GM19025 (cell line): ENCODE measurements around the gene PLA2G4B.

ENCODE experiments used
- ATAC-seq: cut with Tn5 transposase; IDR thresholded peaks from one replicate; pipeline ENCODE4 v1.9.1; 2021; ENCODE audit warnings: mild to moderate bottlenecking, low read depth, moderate library complexity; ENCODE audit not compliant: unreplicated experiment

The PLA2G4B gene, protein sequence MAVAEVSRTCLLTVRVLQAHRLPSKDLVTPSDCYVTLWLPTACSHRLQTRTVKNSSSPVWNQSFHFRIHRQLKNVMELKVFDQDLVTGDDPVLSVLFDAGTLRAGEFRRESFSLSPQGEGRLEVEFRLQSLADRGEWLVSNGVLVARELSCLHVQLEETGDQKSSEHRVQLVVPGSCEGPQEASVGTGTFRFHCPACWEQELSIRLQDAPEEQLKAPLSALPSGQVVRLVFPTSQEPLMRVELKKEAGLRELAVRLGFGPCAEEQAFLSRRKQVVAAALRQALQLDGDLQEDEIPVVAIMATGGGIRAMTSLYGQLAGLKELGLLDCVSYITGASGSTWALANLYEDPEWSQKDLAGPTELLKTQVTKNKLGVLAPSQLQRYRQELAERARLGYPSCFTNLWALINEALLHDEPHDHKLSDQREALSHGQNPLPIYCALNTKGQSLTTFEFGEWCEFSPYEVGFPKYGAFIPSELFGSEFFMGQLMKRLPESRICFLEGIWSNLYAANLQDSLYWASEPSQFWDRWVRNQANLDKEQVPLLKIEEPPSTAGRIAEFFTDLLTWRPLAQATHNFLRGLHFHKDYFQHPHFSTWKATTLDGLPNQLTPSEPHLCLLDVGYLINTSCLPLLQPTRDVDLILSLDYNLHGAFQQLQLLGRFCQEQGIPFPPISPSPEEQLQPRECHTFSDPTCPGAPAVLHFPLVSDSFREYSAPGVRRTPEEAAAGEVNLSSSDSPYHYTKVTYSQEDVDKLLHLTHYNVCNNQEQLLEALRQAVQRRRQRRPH

DNA sequence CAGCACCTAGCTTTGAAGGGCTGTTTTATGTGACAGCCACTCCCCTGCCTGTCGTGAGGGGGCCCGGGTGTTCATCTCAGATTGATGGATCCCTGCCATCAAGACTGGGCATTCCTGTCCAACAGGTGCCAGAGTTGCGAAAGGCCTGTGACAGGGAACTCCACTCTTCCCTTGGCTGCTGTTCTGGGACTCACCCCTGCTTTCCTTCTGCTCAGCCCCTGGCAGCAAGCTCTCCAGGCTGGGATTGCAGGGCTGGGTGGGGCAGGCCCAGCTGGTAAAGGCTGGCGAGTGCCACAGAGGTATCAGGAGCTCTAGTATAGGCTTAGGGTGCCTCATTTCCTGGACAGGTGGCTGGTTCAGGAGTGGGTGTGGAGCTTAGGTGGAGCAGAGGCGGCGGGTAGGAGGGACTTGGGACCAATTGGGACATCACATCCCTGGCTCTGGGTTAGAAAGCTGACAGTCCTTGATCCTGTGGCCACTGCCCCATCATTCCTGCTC, at the start of gene PLA2G4B:
Gene PLA2G4B (plus strand): TSS at position 448 of the 498 bp plus-strand sequence. CDS start 67 bp downstream, outside the sequence.
- no peak for ATAC-seq

DNA sequence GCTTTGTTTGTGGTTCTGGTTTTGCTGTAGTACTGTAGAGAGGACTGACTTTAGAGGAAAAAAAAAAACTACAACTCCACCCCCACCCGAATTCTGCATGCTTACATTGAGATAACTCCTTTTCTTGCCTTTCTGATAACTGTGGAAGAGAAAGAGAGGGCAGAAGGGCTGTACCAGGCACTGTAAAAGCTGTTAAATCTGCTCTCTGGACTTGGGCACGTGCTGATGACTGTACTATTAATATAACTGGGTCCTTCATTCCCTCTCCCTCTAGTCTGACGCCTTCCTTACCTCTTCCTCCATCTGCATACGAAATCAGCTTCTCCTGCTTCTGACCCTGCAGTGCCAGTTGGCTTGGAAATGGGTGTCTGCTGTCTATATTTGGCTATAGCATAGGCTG, 49.4 kb upstream of the PLA2G4B start:
- ATAC-seq = no peak

DNA sequence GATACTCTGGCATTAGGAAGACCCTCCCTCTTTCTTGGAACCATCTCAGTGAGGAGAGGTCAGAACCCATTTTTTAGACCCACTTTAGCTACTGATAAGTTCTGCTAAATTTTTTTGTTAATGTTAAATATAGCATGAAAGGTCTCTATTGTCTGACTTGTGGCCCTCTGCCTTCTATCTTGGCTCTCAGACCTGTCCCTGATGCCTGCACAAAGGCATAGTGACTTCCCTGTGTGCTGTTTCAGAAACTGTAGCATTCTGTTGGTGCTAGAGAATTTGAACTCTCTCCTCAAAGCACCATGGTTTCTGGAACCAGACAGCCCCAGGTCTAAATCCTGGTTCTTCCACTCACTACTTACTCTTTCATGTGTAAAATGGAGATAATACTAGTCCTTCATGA, 49.0 kb upstream of the PLA2G4B start:
- ATAC-seq = no peak

DNA sequence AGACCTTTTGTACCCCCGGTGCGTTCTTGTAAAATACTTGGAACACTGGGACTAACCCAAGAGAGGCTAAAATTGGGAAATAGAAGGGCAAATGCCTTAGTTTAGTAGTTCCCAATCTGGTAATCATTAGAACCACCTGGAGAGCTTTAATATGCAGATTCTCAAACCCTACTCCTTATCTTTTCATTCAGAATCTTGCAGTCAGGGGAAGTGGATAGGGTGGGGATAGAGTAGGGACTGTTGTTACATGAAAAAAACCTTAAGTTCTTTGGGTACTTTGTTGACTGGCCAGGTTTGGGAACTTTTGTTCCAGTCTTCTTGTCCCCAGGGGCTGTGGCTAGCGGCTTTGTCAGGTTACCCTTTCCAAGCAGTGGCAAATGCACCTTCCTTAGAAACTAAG, 48.5 kb upstream of the PLA2G4B start:
- no peak for ATAC-seq

DNA sequence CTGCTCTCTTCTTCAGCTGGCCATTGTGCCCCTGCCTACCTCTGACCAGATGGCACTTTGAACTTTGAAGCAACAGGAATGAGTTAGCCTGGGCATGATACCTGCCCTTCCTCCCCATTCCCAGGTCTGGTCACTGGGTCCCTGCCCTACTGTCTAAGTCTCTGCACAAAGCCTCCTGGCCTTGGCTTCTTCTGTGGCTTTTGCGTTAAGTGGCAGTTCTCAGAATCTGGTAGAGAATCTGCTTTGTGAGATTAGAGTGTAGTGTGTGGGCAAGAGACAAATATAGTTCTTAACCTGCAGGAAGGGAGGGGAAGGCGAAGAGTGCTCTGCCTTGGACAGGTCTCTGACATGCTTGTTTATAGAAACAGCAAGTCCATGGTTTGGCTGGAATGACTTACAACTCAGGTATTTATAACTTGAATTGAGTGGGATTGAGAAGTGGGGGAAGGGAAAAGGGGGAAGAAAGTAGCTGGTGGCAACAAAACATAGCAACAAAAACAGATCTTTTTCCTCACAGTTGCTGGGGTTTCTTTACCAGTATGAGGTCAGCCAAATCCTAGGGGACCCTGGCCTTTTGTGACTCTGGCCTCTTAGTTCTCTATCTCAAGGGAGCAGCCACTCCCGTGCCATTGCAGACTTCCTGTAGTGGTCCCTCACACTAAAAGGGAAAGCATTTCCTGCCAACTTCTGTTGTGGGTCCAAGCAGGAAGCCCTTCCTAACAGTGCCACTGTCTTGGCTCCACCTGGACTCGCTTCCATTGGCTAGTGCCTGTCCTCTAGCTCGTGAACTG, 47.7 kb upstream of the PLA2G4B start:
- no peak for ATAC-seq

DNA sequence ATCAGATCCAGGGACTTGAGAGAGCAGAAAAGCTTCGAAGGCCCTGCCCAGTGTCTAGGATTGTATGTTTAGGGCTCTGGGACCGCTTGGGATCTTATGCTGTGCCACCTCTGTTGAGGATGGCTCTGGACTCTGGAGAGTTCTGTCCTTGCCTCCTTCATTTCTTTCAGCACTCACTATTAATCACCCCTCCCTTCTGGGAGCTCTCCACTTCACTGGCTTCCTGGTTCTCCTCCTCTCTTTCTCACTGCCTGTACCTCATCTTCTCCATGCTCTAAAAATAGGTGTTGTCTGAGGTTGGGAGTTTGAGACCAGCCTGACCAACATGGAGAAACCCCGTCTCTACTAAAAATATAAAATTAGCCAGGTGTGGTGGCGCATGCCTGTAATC, 47.1 kb upstream of the PLA2G4B start:
- no peak for ATAC-seq

DNA sequence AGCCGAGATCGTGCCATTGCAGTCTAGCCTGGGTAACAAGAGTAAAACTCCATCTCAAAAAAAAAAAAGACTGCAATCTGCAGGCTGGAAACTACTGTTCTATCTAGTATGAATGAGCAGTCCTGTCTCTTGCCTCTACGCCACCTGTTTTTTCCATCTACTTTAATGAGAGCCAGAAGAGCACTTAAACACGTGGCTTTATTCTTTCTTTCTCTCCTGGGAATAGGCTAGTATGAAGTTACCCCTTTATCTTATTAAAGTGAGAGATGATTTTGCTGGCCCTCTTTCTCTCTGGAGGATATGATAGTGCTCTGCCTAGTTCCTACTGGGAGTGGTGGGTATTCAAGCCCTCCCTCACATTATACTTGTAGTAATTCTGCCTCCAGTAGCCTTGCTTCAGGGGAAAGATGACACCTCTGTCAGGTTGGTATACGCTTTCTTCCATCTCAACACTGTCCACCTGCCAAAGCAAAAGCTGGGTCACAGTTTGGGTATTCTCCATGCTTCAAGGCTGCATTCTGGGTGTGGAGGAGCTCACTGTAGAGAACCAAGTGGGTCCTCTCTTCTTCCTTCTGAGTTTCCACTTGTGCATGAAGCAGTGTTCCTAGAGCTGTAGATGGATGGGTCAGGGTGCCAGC, 46.5 kb upstream of the PLA2G4B start:
- ATAC-seq = no peak

DNA sequence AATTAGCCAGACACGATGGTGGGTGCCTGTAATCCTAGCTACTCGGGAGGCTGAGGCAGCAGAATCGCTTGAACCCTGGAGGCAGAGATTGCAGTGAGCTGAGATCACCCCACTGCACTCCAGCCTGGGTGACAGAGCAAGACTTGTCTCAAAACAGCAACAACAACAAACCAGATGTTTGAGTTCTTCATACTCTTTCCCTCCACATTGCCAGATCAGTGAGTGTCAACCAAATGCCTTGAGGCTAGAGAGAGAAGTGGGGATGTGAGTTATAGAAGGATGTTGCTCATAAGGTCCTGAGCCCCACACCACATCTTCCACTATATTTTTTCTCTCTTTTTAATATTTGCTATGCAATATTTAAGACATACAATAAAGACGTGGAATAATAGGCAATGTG, 44.6 kb upstream of the PLA2G4B start:
- ATAC-seq = no peak

DNA sequence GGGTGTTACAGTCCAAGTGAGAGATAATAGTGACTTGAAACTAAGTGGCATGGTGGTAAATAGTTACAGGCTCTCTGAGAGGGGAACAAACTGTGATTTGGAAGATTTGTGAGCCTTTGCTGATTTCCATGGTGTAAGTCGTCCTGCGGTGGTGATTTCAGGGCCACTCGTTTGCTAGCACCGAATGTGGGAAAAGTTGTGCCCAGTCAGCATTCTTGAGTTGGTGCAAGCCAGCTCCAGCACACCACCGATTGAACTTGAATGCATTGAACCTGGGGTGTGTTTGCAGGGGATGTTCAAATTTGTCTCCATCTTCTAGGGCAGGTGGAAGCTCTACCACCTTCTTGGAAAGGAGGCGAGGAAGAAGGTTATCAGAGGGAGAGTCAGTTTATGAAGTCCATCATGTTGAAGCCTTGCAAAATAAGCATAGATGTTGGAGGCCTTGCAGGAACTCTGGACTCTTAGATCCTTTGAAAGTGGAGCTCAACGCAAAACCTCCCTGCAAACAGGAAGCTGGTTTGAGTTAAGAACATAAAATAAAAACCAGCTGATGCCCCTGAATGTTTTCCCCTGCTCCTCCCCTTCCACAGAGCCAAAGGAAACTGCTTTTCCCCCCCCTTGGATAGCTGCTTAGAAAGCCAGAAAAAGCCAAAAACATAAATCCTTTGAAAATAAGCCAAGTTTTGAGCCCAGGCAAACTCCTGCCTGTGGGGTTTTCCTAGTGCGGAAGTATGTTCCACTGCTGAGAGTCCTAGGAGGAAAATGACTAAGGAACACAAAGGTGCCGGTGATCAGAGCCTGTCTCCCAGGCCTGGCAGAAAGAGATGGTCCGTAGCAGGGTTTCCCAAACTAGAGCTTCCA, 42.4 kb upstream of the PLA2G4B start:
- ATAC-seq = no peak

DNA sequence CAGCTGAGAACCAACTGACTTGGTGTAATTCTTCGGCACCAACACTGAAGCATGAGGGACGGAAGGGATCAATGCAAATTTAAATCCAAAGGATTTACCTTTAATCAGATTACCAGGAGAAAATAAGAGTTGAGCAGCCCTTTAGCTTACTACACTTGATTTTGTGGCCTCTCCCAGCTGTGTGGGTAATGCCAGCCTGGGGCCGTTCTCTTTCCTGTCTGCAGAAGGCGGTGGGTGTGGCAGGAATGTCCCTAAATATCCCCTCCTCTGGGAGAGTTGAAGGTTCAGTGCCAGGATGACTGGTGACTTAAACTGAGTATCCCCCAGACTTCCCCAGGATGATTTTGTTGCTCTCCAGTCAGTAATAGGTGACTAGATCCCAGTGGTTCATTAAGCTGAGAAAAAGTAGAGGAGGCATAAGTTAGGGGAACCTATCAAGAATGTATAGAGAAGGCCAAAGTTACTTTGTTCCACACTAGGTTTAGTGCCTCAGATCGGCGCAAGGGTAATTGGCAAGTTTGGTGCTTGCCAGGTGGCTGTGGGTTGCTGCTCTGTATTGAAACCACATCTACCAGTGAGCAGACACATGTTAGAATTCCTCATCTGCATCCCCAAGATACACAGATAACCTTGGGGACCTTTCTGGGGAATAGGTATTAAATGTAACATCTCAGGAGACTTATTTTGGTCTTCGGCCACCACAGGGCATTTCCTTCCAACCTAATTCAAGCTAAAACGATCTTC, 41.3 kb upstream of the PLA2G4B start:
- no peak for ATAC-seq

DNA sequence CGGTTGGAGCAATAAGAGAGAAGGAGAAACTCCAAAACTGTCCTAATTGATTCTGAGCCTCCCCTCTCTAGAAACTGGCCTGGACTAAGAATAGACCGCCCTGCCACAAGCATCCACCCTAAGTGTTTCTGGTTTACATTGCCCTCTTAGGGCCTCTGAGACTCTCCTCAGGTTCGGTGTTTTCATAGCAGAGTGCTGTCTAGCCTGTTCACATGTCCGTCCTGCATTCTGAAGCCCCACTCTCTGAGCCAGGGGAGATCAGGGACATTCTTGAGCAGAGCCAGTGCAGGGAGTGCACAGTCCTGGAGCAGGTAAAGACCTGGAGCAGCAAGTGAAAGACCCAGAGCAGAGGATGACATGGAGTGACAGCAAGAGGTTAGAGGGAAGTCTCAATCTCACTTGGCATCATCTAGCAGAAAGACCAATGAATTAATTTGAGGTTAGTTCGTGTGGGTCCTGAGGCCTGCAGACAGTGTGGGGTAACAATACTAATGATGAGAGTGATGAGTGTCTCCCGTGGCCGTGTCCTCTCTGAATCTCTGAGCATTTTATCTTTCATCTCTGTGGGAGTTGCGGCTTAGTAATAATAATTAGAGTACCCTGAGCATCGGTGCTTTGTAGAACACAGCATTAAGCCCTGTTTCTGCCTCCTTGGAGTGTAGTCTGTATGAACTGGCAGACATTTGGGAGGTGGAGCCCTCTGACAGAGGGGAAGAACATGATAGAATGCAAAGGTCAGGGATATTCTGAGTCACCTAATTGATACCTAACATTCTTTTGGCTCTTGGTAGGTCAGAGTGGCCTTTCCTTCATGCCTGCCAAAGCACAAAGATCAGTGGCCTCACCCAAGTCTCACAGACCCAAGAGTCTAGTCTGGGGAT, 39.8 kb upstream of the PLA2G4B start:
- ATAC-seq = no peak

DNA sequence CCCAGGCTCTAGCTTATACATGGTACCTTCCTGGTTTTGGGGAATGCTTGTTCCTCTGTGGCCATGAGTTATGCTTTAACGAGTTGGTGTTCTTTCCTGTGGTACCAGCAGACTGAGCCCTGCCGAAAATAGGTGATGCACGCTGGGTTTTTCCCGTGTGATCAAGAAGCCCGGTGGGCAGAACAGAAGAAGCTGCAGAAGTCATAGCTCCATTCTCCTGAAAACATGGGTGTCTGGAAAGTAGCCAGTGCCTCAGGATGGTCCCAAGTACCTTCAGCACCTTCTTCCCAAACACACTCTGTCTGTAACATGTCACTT, 39.2 kb upstream of the PLA2G4B start:
- no peak for ATAC-seq

DNA sequence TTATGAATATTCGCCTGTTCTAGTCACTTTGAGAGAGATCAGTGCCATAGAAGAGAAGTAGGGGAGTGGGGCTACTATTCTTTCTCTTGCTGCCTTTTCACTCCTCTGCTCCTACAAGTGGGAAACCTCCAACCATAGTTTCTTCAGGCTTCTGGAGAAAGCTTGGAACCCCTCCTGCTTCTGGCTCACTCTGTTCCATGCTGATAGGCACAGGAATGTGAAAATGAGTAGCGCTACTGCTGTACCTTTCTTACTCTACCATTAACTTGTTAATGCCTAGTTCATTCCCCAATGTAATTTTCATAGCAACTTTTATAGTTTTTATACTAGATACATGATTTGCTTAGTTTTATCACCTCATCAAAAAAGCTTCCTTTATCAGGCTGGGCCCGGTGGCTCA, 37.5 kb upstream of the PLA2G4B start:
- ATAC-seq = no peak

DNA sequence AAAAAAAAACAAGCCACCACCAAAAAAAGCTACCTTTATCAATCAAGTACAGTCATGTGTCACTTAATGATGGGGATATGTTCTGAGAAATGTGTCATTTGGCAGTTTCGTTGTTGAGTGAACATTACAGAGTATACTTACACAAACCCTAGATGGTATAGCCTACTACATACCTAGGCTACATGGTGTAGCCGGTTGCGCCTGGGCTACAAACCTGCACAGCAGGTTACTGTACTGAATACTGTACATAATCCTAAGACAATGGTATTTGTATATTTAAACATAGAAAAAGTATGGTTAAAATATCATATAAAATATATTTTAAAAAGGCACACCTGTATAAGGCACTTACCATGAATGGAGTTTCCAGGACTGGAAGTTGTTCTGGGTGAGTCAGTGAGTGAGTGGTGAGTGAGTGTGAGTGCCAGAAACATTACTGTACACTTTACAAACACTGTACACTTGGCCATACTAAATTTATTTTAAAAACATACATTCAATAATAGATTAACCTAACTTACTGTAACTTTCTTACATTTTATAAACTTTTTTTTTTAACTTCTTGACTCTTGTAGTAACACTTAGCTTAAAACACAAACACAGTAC, 36.7 kb upstream of the PLA2G4B start:
- ATAC-seq = no peak

DNA sequence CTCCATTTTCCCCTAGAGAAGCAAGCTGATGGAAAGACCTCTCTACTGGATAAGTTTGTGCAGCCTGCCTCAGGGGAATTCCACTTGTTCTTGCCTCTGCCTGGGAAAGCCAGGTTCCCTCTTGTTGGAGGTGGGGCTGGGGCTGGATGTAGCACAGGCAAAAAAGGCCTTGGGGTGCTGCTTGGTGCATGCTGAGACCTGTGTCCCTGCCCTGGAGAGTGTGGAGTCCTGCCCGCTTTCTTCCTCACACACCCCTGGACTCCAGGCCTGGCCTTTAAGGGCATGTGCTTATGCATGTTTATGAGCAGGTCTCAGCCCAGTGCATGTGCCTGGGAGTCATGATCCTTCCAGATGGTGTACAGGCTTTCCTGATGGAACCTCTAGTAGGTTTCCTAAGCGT, 34.3 kb upstream of the PLA2G4B start:
- no peak for ATAC-seq

DNA sequence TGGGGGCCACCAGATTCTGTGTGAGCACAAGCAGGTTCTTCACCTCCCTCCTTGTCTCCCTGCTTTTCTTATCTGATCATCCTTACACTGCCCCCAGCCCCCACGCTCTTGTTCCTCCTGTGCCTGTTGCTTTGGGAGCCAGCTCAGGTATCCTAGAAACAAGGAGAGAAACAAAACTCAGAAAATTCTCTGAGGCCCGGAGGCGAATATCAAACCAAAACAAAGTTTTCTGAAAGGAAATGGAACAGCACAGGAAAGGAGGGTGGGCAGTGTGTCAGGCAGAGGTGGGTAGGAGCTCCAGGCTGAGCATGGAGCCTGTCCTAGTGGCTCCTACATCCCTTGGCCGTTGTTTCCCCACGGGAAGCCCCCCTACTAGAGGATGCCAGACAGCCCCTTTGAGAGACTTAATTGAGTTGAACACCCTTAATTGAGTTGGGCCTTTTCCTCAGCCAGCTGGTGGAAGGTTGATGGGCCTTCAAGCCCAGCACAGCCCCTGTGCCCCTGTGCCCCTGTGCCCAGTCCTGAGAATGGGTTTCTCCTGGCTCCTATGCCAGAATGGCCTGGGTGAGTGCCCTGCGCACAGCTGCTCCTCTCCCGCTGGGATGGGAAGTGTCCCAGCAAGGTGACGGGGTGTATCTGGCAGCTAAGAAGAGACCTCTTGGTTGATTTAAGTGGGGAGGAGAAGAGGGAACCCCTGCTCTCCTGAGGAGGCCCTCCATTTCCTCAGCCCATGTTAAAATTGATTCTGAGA, 33.6 kb upstream of the PLA2G4B start:
- no peak for ATAC-seq

DNA sequence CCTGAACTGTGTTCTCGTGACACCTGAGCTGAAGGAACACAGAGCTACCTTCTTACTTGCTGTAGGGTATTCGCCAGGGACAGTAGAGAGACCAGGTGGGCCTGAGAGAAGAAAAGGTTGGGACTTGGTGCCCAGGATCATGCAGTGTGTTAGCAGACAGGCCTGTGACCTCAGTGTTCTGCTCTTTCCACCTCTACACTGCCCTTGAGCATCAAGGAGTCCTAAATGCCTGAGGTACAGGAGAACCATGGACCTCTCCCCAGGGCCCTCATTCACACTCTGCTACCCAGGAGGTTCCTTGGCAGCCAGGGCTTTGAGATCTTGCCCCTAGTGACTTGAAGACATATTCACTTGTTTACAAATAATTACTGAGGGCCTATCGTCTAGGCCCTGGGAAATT, 32.9 kb upstream of the PLA2G4B start:
- no peak for ATAC-seq
